Upper lobe of left lung (tissue), 6 donors: ENCODE results near the gene FCHO1. TPM values are rescaled to one million over a fixed set of nuclear protein-coding genes. Genes with fewer than 3 reads are reported as not detected.
A peak's percentile ranks its signal among the peaks of the same experiment; 100 is the strongest.

Experiments
- ATAC-seq, 2 donors: fragments of 200-7000 bp; cut with Tn5 transposase; one replicate each; pipeline ENCODE4 v1.9.1; 2022; ENCODE audit warnings: mild to moderate bottlenecking in 2 of 2, moderate library complexity in 2 of 2; ENCODE audit not compliant: low FRiP score in 2 of 2
- DNase-seq, 2 donors: peaks; one replicate each; pipeline ENCODE4 v3.0.0-alpha.2; 2019 to 2020
- H3K27ac ChIP-seq, 4 donors: fragments of 200-600 bp; sonication (generic); one replicate each; pipeline ENCODE4 v1.5.1; 2016 to 2019
- H3K27me3 ChIP-seq, 4 donors: fragments of 200-600 bp; sonication (generic); one replicate each; pipeline ENCODE4 v1.5.1; 2017 to 2019
- H3K36me3 ChIP-seq, 4 donors: fragments of 200-600 bp; sonication (generic); one replicate each; pipeline ENCODE4 v1.5.1; 2016 to 2019
- H3K4me1 ChIP-seq, 4 donors: fragments of 200-600 bp; sonication (generic); one replicate each; pipeline ENCODE4 v1.5.1; 2018 to 2019
- H3K4me3 ChIP-seq, 4 donors: fragments of 200-600 bp; sonication (generic); one replicate each; pipeline ENCODE4 v1.5.1; 2017 to 2019; ENCODE audit warnings: mild to moderate bottlenecking in 2 of 4, moderate library complexity in 1 of 4
- H3K9me3 ChIP-seq, 4 donors: fragments of 200-600 bp; sonication (generic); one replicate each; pipeline ENCODE4 v1.5.1; 2018 to 2019
- EP300 ChIP-seq, 4 donors: sonication (generic); formaldehyde crosslinking; IDR thresholded peaks; one replicate each; pipeline ENCODE4 v1.5.1; 2017; ENCODE audit warnings: antibody characterized with exemption in 4 of 4, control low read depth in 2 of 4
- POLR2A ChIP-seq, 4 donors: fragments of 450-650 bp; IDR thresholded peaks; one replicate each; pipeline ENCODE4 v1.5.1; 2016 to 2017; ENCODE audit warnings: antibody characterized with exemption in 4 of 4, mild to moderate bottlenecking in 2 of 4
- POLR2AphosphoS5 ChIP-seq, 2 donors: sonication (generic); formaldehyde crosslinking; IDR thresholded peaks; one replicate each; pipeline ENCODE4 v1.5.1; 2017; ENCODE audit warnings: antibody characterized with exemption in 2 of 2
- WGBS, 2 donors: methylation state at CpG; one replicate each; pipeline ENCODE4 v1.1.5; 2017 to 2018; 5-methylcytosine and 5-hydroxymethylcytosine counted together
- total RNA-seq, 6 donors: library from RNA; depleted of rRNA in 4 of 6; stranded (reverse); fragments of >200 nt in 4 of 6; gene quantifications; one replicate each; pipeline versions ENCODE4 v1.1.0 to v1.2.1, GENCODE V29; 2016 to 2021
- TF ChIP-seq, protein P1 (sequence below), 6 experiments: fragments of 450-650 bp in 4 of 6; fragments of 200-600 bp in 2 of 6; sonication (generic) in 2 of 6; IDR thresholded peaks; one replicate each; pipeline ENCODE4 v1.5.1; 2016 to 2019; ENCODE audit warnings: antibody characterized with exemption in 6 of 6
- donor health status: DM: no; HTN: no; CAD: no; lungs with moderate emphysema.
- donor health status: DM: no; HTN: yes; CAD: no; lungs with severe emphysema.

Gene FCHO1, protein sequence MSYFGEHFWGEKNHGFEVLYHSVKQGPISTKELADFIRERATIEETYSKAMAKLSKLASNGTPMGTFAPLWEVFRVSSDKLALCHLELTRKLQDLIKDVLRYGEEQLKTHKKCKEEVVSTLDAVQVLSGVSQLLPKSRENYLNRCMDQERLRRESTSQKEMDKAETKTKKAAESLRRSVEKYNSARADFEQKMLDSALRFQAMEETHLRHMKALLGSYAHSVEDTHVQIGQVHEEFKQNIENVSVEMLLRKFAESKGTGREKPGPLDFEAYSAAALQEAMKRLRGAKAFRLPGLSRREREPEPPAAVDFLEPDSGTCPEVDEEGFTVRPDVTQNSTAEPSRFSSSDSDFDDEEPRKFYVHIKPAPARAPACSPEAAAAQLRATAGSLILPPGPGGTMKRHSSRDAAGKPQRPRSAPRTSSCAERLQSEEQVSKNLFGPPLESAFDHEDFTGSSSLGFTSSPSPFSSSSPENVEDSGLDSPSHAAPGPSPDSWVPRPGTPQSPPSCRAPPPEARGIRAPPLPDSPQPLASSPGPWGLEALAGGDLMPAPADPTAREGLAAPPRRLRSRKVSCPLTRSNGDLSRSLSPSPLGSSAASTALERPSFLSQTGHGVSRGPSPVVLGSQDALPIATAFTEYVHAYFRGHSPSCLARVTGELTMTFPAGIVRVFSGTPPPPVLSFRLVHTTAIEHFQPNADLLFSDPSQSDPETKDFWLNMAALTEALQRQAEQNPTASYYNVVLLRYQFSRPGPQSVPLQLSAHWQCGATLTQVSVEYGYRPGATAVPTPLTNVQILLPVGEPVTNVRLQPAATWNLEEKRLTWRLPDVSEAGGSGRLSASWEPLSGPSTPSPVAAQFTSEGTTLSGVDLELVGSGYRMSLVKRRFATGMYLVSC
- 10 to 100 TPM in 2 of 6 donors, 1 to 10 TPM in 4; 1.9 to 19.9 (median 8.7) TPM for total RNA-seq

DNA sequence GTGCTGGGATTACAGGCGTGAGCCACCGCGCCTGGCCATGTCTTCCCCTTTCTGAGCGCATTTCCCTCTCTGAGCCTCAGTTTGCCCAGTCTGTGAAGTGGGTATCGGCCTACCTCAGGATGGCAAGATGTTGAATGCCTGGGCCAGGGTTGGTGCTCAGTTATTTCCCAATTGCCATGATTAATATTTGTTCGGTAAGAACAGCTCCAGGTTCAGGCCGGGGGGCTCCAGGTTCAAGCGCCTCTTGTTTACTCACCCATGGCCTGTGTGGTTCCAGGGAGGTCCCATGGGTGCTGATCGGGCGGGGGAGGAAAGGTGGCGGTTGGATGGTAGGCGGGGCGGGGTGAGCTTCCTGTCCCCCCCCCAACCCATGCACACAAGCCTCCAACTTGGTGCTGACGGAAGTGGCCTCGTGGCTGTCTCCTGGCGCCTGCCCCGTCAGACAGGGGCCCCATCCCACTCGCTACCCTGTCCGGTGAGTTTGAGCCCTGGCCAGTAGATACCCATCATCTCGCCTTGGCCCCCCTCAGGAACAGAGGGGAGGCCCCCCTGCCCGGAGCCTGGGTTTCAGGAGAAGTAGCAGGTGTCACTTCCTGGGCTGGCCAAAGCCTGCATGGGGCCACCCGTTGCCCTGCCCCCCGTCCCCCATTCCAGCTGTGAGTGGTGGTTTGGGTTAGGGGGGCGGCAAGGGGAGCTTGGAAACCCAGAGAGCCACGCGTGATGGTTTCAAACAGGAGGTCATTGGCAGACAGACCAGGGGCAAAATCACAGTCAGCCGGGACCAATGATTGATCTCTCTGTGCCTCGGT lies at the start of gene FCHO1:
TSS of gene FCHO1 (plus strand) at position 375 of the 809 bp plus-strand sequence. CDS start 3,688 bp downstream, outside the sequence.
- DNase-seq (peak; percentile 76 to 78), ATAC-seq (peak; percentile 37 to 56)
- no peaks in the 10 kb centered on the region for H3K36me3 ChIP-seq
- peak in 1 of 4 donors; percentile 42 for TF ChIP-seq POLR2A (IDR thresholded peaks at IDR 0.05)
- TF ChIP-seq, protein P1, sequence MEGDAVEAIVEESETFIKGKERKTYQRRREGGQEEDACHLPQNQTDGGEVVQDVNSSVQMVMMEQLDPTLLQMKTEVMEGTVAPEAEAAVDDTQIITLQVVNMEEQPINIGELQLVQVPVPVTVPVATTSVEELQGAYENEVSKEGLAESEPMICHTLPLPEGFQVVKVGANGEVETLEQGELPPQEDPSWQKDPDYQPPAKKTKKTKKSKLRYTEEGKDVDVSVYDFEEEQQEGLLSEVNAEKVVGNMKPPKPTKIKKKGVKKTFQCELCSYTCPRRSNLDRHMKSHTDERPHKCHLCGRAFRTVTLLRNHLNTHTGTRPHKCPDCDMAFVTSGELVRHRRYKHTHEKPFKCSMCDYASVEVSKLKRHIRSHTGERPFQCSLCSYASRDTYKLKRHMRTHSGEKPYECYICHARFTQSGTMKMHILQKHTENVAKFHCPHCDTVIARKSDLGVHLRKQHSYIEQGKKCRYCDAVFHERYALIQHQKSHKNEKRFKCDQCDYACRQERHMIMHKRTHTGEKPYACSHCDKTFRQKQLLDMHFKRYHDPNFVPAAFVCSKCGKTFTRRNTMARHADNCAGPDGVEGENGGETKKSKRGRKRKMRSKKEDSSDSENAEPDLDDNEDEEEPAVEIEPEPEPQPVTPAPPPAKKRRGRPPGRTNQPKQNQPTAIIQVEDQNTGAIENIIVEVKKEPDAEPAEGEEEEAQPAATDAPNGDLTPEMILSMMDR (IDR thresholded peaks at IDR 0.05) = no peak
- no peak for TF ChIP-seq EP300 (IDR thresholded peaks at IDR 0.05)
- peak in 1 of 2 donors; percentile 42 for TF ChIP-seq POLR2AphosphoS5 (IDR thresholded peaks at IDR 0.05)
- no peaks in the 10 kb centered on the region for H3K27me3 ChIP-seq
- H3K27ac ChIP-seq = peak within 1 kb of the TSS; percentile 18 to 84 (median 50)
- WGBS, 2 donors = 36 to 72% methylated on average over 6 to 27 of the region's 28 CpGs
- H3K9me3 ChIP-seq = no peaks in the 10 kb centered on the region
- peak within 1 kb of the TSS in 3 of 4 donors; percentile 15 to 38 (median 36) for H3K4me3 ChIP-seq
- H3K4me1 ChIP-seq = peaks cover 12 to 18% (median 15%) of the 10 kb centered on the region in 4 donors

DNA sequence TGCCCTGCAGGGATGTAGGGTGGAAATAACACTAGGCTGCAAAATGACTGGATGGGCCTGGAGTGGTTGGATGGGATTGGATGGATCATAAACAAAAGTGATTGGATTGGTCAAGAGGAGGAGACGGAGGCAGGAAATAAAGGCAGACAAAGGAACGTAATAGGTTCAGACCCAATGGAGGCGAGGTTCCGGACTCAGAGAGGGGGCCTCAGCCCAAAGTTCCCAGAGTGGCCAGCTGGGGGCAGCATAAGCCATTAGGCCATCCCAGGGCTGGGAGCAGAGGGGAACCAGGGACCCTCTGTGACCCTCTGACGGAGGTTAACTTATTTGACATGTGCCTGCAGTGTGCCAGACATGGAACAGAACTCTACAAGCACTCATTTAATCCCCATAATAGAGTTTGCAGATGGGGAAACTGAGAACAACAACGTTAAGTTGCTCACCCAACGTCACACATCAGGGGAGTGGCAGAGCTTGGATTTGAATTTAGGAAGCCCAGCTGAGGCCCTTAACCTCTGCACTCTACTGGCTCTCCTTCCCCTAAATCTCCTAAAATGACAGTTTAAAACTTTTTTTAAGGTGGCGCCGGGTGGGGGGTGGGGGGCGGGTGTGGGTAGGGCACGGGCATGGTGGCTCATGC lies 47.3 kb upstream of the FCHO1 start:
- no peak for TF ChIP-seq POLR2A (IDR thresholded peaks at IDR 0.05)
- TF ChIP-seq, protein P1 (IDR thresholded peaks at IDR 0.05) = peak; percentile 81 to 89 (median 84)
- 46 to 47% methylated on average over 10 to 11 of the region's 11 CpGs for WGBS, 2 donors
- H3K27ac ChIP-seq = no peak overlapping the region
- H3K9me3 ChIP-seq = no peaks in the 10 kb centered on the region
- no peaks in the 10 kb centered on the region for H3K27me3 ChIP-seq
- ATAC-seq = peak; percentile 73 to 87
- peak in 1 of 2 donors; percentile 58 for DNase-seq
- no peaks in the 10 kb centered on the region for H3K36me3 ChIP-seq
- no peak overlapping the region for H3K4me3 ChIP-seq
- H3K4me1 ChIP-seq = no peaks in the 10 kb centered on the region

DNA sequence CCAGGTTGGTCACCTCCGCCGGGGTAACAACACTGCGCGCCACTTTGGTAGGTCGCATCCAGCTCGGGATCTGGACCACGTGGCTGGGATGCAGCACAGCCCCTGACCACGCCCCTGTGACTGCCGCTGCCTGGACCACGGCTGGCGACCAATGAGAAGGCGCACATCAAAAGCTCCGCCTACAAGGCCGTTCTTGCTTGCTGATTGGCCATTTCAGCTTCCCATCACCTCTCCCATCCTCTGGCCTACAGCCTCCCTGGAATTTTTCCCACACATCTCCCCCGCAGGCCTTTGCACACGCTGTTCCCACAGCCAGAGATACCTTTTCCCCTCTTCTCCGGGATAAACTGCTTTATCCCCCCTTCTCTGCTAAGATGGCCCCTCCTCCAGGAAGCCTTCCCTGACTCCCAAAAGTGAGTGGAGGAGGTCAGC lies 44.5 kb upstream of the FCHO1 start:
- no peak for TF ChIP-seq EP300 (IDR thresholded peaks at IDR 0.05)
- no peak for TF ChIP-seq POLR2A (IDR thresholded peaks at IDR 0.05)
- no peak for TF ChIP-seq POLR2AphosphoS5 (IDR thresholded peaks at IDR 0.05)
- TF ChIP-seq, protein P1 (IDR thresholded peaks at IDR 0.05) = no peak
- Histone ChIP-seq H3K36me3 (no peaks in the 10 kb centered on the region), H3K27ac (no peak overlapping the region), H3K4me1 (no peaks in the 10 kb centered on the region), H3K4me3 (no peak overlapping the region), H3K9me3 (no peaks in the 10 kb centered on the region), H3K27me3 (no peaks in the 10 kb centered on the region)
- ATAC-seq (peak in 1 of 2 donors; percentile 44), DNase-seq (no peak)
- 41 to 51% methylated on average over 11 to 14 of the region's 17 CpGs for WGBS, 2 donors

DNA sequence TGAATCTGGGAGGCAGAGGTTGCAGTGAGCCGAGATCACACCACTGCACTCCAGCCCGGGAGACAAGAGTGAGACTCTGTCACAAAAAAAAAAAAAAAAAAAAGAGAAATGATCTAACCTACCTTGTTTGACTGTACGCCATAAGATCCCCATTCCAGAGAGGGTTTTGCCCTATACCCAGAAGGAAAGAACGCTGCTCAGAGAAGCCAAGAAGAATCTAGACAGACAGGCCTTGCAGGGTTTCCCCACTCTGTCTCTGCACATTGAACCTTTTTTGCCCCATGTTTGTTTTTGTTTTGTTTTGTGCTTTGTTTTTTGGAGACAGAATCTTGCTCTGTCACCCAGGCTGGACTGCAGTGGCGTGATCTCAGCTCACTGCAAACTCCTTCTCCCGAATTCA lies 39.4 kb upstream of the FCHO1 start:
- Histone ChIP-seq H3K27ac (no peak overlapping the region), H3K27me3 (no peaks in the 10 kb centered on the region), H3K36me3 (no peaks in the 10 kb centered on the region), H3K4me1 (peaks cover 0 to 2% (median under 1%) of the 10 kb centered on the region in 4 donors), H3K9me3 (no peaks in the 10 kb centered on the region), H3K4me3 (no peak overlapping the region)
- no peak for DNase-seq
- ATAC-seq = no peak
- TF ChIP-seq EP300 (IDR thresholded peaks at IDR 0.05) (no peak), POLR2AphosphoS5 (IDR thresholded peaks at IDR 0.05) (no peak), POLR2A (IDR thresholded peaks at IDR 0.05) (no peak)
- TF ChIP-seq, protein P1 (IDR thresholded peaks at IDR 0.05) = no peak
- 63 to 64% methylated on average over 6 of the region's 6 CpGs for WGBS, 2 donors
